BLaER1 (cell line): ENCODE results near the gene TBC1D16.

Experiments
- H3K27ac ChIP-seq: shearing (Covaris generic); formaldehyde crosslinking; 2 replicates; pipeline ENCODE4 v1.8.1; 2022
- H3K27me3 ChIP-seq: shearing (Covaris generic); formaldehyde crosslinking; 2 replicates; pipeline ENCODE4 v1.8.1; 2022
- H3K36me3 ChIP-seq: shearing (Covaris generic); formaldehyde crosslinking; 2 replicates; pipeline ENCODE4 v1.8.1; 2022
- H3K4me1 ChIP-seq: shearing (Covaris generic); formaldehyde crosslinking; 2 replicates; pipeline ENCODE4 v1.8.1; 2022
- H3K4me2 ChIP-seq: shearing (Covaris generic); formaldehyde crosslinking; 2 replicates; pipeline ENCODE4 v1.8.1; 2022
- H3K4me3 ChIP-seq: shearing (Covaris generic); formaldehyde crosslinking; 2 replicates; pipeline ENCODE4 v1.8.1; 2022
- H3K9ac ChIP-seq: shearing (Covaris generic); formaldehyde crosslinking; 2 replicates; pipeline ENCODE4 v1.8.1; 2022
- H3K9me3 ChIP-seq: shearing (Covaris generic); formaldehyde crosslinking; 2 replicates; pipeline ENCODE4 v1.8.1; 2022
- H4K20me1 ChIP-seq: shearing (Covaris generic); formaldehyde crosslinking; 2 replicates; pipeline ENCODE4 v1.8.1; 2022
- Cebpa-rat ChIP-seq: shearing (Covaris generic); IDR thresholded peaks from 2 replicates; pipeline ENCODE4 v1.8.1; 2022

The TBC1D16 gene

GRCh38 chr17:80035687-80035936, at the start of gene TBC1D16:
Gene TBC1D16, minus strand, starts transcription at chr17:80035872. Its CDS starts 22,325 bp downstream, at chr17:80013547.
- Histone ChIP-seq H3K36me3 (no peaks in the 10 kb centered on the region), H3K4me3 (peak within 1 kb of the TSS; percentile 79), H3K9ac (peak within 1 kb of the TSS; percentile 78), H3K9me3 (no peaks in the 10 kb centered on the region), H3K4me1 (peaks cover 21% of the 10 kb centered on the region), H3K27me3 (peaks cover 58% of the 10 kb centered on the region), H3K27ac (peak within 1 kb of the TSS; percentile 49; the same call in 1 of the 2 replicates), H3K4me2 (peak within 1 kb of the TSS; percentile 100), H4K20me1 (peaks cover 55% of the 10 kb centered on the region)
- no peak for TF ChIP-seq Cebpa-rat

- no peak overlapping the region for H3K9ac ChIP-seq
- H3K27me3 ChIP-seq: no peaks in the 10 kb centered on the region
- no peaks in the 10 kb centered on the region for H4K20me1 ChIP-seq
- H3K9me3 ChIP-seq: no peaks in the 10 kb centered on the region
- H3K27ac ChIP-seq: no peak overlapping the region
- H3K4me1 ChIP-seq: peaks cover 34% of the 10 kb centered on the region
- no peak for TF ChIP-seq Cebpa-rat
- H3K36me3 ChIP-seq: no peaks in the 10 kb centered on the region
- no peak overlapping the region for H3K4me2 ChIP-seq
- no peak overlapping the region for H3K4me3 ChIP-seq
Measured at GRCh38 chr17:80084773-80085172, 49.1 kb upstream of the TBC1D16 start.

GRCh38 chr17:80083136-80083661, 47.5 kb upstream of the TBC1D16 start:
- no peaks in the 10 kb centered on the region for H3K9me3 ChIP-seq
- H3K4me2 ChIP-seq: peak overlapping the region; percentile 24
- H3K9ac ChIP-seq: no peak overlapping the region
- H4K20me1 ChIP-seq: no peaks in the 10 kb centered on the region
- no peaks in the 10 kb centered on the region for H3K27me3 ChIP-seq
- peaks cover 34% of the 10 kb centered on the region for H3K4me1 ChIP-seq
- H3K4me3 ChIP-seq: no peak overlapping the region
- H3K36me3 ChIP-seq: no peaks in the 10 kb centered on the region
- TF ChIP-seq Cebpa-rat: no peak
- peak overlapping the region; percentile 41; the same call in 1 of the 2 replicates for H3K27ac ChIP-seq

GRCh38 chr17:80082403-80083135, 46.9 kb upstream of the TBC1D16 start:
- Histone ChIP-seq H3K27ac (no peak overlapping the region), H3K9ac (no peak overlapping the region), H3K4me3 (no peak overlapping the region), H4K20me1 (no peaks in the 10 kb centered on the region), H3K36me3 (no peaks in the 10 kb centered on the region), H3K4me1 (peaks cover 34% of the 10 kb centered on the region), H3K27me3 (no peaks in the 10 kb centered on the region), H3K4me2 (peak overlapping the region; percentile 43), H3K9me3 (no peaks in the 10 kb centered on the region)
- TF ChIP-seq Cebpa-rat: no peak

GRCh38 chr17:80081596-80081995, 45.9 kb upstream of the TBC1D16 start:
- H3K9ac ChIP-seq: no peak overlapping the region
- no peaks in the 10 kb centered on the region for H3K9me3 ChIP-seq
- H3K36me3 ChIP-seq: no peaks in the 10 kb centered on the region
- no peak overlapping the region for H3K27ac ChIP-seq
- TF ChIP-seq Cebpa-rat: no peak
- no peaks in the 10 kb centered on the region for H4K20me1 ChIP-seq
- H3K27me3 ChIP-seq: no peaks in the 10 kb centered on the region
- H3K4me3 ChIP-seq: no peak overlapping the region
- H3K4me1 ChIP-seq: peaks cover 34% of the 10 kb centered on the region
- H3K4me2 ChIP-seq: no peak overlapping the region

- no peak overlapping the region for H3K4me3 ChIP-seq
- H3K4me2 ChIP-seq: no peak overlapping the region
- no peaks in the 10 kb centered on the region for H4K20me1 ChIP-seq
- no peaks in the 10 kb centered on the region for H3K27me3 ChIP-seq
- no peak for TF ChIP-seq Cebpa-rat
- peaks cover 24% of the 10 kb centered on the region for H3K4me1 ChIP-seq
- no peak overlapping the region for H3K27ac ChIP-seq
- no peak overlapping the region for H3K9ac ChIP-seq
- H3K36me3 ChIP-seq: no peaks in the 10 kb centered on the region
- H3K9me3 ChIP-seq: no peaks in the 10 kb centered on the region
Measured at GRCh38 chr17:80080081-80080480, 44.4 kb upstream of the TBC1D16 start.

- no peaks in the 10 kb centered on the region for H3K36me3 ChIP-seq
- no peaks in the 10 kb centered on the region for H4K20me1 ChIP-seq
- H3K9me3 ChIP-seq: no peaks in the 10 kb centered on the region
- TF ChIP-seq Cebpa-rat: no peak
- no peak overlapping the region for H3K4me2 ChIP-seq
- H3K4me3 ChIP-seq: no peak overlapping the region
- no peaks in the 10 kb centered on the region for H3K27me3 ChIP-seq
- no peak overlapping the region for H3K27ac ChIP-seq
- H3K9ac ChIP-seq: no peak overlapping the region
- H3K4me1 ChIP-seq: peaks cover 23% of the 10 kb centered on the region
Measured at GRCh38 chr17:80072410-80072809, 36.7 kb upstream of the TBC1D16 start.

GRCh38 chr17:80071116-80071841, 35.6 kb upstream of the TBC1D16 start:
- no peak overlapping the region for H3K27ac ChIP-seq
- H3K4me2 ChIP-seq: peak overlapping the region; percentile 47
- no peak overlapping the region for H3K9ac ChIP-seq

GRCh38 chr17:80070375-80071115, 34.9 kb upstream of the TBC1D16 start:
- Histone ChIP-seq H4K20me1 (no peaks in the 10 kb centered on the region), H3K27me3 (no peaks in the 10 kb centered on the region), H3K9ac (no peak overlapping the region), H3K27ac (no peak overlapping the region), H3K4me2 (no peak overlapping the region), H3K36me3 (no peaks in the 10 kb centered on the region), H3K4me3 (no peak overlapping the region), H3K4me1 (peaks cover 23% of the 10 kb centered on the region), H3K9me3 (no peaks in the 10 kb centered on the region)
- TF ChIP-seq Cebpa-rat: no peak

More at GRCh38 chr17:80071116-80071841, 35.6 kb upstream of the TBC1D16 start:
- no peak for TF ChIP-seq Cebpa-rat
- Histone ChIP-seq H3K4me1 (peaks cover 23% of the 10 kb centered on the region), H3K36me3 (no peaks in the 10 kb centered on the region), H3K9me3 (no peaks in the 10 kb centered on the region), H3K4me3 (no peak overlapping the region), H4K20me1 (no peaks in the 10 kb centered on the region), H3K27me3 (no peaks in the 10 kb centered on the region)
